Hindlimb muscle (tissue), 1 donor: ENCODE measurements around the gene OR12D2. TPM values are rescaled to one million over a fixed set of nuclear protein-coding genes. Genes with fewer than 3 reads are reported as not detected.
"Not testable (repeated sequence)": the region's sequence is repeated elsewhere in the genome, so short reads cannot be mapped to it uniquely, and the experiment has no call there.

Source experiments
- DNase-seq: peaks from one replicate; pipeline ENCODE4 v3.0.0-alpha.2; 2013
- polyA plus RNA-seq: library from polyadenylated mRNA; unstranded; fragments of 120-200 nt; gene quantifications from one replicate; pipeline ENCODE4 v1.2.1, GENCODE V29; 2013; ENCODE audit not compliant: insufficient read length

Gene OR12D2, protein sequence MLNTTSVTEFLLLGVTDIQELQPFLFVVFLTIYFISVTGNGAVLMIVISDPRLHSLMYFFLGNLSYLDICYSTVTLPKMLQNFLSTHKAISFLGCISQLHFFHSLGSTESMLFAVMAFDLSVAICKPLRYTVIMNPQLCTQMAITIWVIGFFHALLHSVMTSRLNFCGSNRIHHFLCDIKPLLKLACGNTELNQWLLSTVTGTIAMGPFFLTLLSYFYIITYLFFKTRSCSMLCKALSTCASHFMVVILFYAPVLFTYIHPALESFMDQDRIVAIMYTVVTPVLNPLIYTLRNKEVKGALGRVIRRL
- polyA plus RNA-seq = not detected

DNA sequence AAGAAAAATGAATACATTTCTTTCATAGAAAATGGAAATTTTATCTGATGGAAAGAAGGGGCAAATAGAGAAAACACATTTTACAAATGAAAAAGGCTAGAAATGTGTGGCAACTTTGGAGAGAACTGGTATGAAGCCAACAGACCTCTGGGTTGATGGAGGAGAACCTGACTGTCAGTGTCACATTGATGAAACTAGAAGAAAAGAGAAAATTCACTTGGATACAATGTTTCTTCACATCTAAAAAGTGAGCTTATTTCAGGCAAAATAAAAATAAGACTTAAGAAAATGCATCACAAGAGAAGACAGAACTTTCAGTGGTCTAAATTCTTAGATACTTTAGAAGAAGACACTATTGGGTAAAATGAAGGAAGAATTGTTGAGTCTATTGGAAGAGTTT lies at the start of gene OR12D2:
OR12D2 (plus strand) TSS at position 301 of the 400 bp plus-strand sequence. CDS start 1,069 bp downstream, outside the sequence.
- no peak for DNase-seq

DNA sequence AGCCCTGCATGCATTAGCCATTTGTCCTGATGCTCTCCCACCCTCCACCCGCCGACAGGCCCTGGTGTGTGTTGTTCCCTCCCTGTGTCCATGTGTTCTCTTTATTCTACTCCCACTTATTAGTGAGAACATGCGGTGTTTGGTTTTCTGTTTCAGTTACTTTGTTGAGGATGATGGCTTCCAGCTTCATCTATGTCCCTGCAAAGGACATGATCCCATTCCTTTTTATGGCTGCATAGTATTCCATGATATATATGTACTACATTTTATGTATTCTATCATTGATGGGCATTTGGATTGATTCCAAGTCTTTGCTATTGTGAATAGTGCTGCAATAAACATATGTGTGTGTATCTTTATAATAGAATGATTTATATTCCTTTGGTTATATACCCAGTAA lies 46.1 kb upstream of the OR12D2 start:
- not testable (repeated sequence) for DNase-seq

DNA sequence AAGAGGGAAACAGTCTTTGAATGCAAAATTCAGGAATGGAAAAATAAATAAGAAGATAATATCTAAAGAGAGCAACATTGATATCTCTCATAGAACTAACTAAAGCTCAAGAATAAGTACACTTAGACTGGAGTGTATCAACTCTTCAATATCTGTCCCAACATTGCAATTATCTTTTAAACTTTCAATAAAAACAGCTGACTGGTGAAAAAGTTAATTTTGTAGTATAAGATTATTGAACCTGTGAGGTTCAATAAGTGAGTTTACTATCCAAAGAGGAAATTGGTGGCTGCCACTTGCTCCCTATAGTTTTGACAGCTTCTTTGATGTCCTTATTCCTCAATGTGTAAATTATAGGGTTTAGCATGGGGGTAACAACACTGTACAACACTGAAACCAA lies 40.5 kb upstream of the OR12D2 start:
- no peak for DNase-seq

DNA sequence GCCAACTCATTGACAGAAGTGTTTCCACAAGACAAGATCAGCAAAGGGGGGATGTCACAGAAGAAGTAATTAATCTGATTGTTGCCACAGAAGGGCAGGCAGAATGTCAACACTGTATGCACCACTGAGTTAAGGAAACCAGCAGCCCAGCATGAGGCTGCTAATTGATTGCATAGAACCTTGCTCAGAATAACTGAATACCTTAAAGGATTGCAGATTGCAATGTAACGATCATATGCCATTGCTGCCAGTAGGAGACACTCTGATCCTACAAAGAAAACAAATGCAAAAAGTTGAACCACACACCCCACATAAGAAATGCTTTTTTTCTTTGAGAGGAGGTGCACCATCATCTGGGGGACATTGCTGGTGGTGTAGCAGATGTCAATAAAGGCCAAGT lies 39.8 kb upstream of the OR12D2 start:
- no peak for DNase-seq

DNA sequence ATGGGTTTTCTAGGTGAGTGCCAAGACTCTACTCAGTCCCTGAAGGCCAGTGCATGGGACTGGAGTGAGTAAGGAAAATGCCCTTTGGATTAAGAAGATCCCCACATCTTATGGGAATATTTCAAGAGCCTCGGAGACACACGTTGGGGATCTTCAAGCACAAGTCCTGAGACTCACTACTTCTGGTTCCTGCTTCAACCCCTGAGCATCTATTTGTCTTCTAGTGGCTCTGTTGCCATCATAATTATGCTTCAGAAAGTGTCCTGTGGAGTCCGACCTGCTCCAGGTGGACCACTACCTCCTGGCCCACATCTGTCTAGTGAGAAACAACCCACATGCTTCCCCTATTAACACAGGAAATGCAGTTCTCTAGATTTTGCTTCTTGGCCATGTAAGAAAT lies 26.7 kb upstream of the OR12D2 start, which contains the start of gene OR5V1:
OR5V1 (minus strand) TSS at position 101 of the 400 bp plus-strand sequence. CDS start 12,670 bp downstream, outside the sequence.
- no peak for DNase-seq

DNA sequence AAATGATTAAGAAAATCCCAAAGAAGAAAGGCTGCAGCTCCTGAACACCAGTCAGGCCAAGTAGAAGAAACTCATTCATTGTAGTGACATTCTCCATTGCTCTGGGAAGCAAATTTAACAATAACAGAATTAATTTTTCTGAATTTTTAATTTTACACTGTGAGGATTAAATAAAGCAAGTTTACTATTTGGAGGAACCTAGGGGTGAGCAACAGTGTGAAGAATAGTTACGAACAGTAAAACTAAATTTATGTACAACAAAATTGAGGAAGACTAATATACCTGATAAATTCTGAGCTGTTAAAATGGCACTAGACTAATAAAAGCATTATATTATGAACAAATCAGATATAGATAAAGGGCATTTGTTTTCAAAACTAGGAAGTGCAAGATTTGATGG lies 20.2 kb upstream of the OR12D2 start, which contains the start of gene OR12D3:
OR12D3 (minus strand) TSS at position 101 of the 400 bp plus-strand sequence; CDS start at position 97, 4 bp downstream.
- no peak for DNase-seq

DNA sequence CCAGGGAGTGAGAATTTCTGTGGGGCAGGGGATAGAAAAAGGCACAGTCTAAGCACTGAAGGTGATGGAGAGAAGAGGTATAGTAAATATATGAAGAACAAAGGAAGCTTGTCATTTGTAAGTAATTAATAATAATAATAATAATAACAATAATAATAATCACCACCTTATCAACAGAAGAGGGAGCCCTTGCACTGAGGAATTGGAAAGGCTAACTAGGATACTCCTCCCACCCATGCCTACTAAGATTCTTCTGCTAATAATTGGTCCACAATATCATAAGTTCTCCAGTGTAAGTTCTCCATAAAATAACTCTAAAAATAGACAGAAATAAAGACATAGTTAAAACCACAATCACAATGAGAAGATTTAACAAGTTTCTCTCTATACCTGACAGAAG lies 19.4 kb upstream of the OR12D2 start:
- DNase-seq = no peak

DNA sequence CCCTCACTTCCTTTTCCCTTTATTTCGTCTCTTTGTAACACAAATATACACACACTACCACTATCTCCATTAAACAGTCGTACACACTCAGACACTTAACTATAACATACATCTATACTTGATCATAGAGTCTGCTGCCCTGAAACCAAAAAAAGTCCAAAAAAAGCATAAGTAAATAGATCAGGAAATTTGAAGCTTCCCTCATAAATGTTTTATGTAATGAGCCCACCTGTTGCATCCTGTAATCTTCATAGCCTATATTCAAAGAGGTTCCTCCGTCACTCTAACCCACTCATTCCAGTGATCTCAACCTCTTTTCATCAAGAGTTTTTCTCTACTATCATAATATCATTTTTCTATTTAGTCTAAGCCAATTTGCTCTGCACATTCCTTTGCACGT lies 6.9 kb upstream of the OR12D2 start:
- no peak for DNase-seq

DNA sequence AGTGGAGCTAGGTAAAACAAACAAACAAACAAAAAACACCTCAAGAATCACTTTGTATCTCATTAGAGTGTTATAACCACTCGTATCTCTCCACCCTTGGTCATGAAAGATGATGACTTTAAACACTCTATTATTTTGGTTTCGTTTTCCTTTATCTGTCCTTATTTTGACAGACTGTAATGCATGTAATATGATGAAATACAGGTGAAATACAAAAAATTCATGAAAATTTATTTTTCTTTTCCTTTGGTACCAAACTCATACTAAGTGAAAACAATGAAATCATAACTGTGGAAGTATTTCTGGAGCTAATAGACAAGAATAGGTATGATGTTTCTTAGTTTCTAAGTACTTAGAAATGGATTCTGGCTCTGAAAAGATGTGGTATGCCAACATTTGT lies 4.1 kb downstream of the OR12D2 start:
- no peak for DNase-seq

DNA sequence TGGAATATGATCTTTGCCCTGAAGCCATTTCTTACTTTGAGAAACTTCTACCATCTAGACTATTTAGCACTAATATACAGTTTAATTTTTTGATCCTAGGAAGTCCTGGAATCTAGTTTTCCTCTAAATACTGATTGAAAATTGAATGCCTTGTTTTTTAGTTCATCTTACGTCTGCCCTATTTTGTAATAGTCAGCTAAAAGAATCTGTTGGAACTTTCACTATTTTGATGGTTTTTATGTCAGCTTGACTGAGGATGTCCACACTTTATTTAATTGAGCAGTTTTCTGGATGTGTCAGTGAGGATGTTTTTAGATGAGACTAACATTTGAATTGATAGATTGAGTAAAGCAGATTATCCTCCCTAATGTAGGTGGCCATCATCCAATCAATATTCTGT lies 8.4 kb downstream of the OR12D2 start:
- DNase-seq = no peak

DNA sequence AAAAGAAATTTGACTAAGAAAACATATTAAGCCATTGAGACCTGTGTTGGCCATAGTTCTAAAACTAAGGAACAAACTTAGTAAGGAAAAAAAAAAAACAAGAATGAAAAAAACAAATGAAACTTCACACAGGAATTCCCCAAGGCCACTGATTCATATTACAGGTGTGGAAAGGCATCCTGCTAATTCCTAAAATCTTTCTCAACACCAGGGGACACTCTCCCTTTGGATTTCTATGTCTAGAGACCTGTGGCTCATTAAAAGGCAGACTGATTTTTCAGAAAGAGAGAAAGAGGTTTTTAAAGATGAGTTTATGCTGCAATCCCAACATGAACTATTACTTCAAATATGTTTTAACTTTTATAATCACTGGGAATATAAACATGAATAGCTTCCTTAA lies 19.2 kb downstream of the OR12D2 start, which contains the start of gene OR12D1:
OR12D1 (plus strand) TSS at position 341 of the 400 bp plus-strand sequence.
- DNase-seq = no peak

DNA sequence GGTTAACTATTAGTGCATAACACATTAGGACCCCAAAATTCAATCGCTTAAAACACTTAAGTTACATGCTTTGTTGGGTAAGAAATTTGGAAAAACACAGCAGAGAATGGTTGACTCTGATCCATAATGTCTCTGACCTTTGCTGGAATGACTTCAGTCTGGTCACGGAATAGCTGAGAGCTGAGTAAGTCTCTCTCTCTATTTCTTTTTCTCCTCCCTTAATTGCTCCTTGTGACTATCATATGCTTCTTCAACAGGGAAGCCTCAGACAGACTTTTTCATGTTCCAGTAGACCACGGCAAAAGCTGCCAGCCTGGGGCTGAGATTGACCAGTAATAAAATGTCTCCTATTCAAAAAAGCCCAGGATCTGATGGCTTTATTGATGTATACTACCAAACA lies 24.1 kb downstream of the OR12D2 start:
- DNase-seq = no peak

DNA sequence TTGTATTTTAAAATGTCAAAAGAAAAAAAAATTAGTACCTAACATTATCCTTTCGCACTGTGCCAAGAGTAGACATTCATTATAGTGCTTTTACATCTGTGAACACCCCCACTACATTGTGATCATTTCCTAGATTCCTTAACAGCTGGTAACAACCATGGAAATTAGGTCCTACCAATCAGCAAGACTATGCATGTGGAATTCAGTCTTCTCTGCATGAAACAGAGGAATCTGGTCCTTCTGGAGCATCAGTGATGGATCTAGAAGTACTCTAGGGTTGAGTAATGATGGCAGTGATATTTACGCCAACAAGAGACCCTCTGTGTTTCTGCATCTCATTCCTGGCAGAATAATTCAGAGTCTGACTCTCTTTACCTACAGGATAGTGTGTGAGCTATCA lies 28.7 kb downstream of the OR12D2 start:
- DNase-seq = no peak

DNA sequence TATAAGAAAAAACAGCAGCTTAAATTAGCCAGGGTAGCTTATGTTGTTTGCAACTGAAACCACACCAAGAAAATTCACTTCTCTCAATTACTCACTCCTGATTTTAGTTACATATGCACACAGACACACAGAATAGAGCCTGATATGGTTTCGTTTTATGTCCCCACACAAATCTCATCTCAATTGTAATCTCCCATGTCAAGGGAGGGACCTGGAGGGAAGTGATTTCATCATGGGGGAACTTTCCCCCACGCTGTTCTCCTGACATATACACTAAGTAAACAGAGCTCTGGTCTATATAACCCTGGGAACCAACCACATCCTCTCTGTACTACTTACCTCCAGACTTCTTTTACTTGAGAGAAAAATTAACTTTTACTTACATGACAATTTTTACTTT lies 29.1 kb downstream of the OR12D2 start:
- no peak for DNase-seq

DNA sequence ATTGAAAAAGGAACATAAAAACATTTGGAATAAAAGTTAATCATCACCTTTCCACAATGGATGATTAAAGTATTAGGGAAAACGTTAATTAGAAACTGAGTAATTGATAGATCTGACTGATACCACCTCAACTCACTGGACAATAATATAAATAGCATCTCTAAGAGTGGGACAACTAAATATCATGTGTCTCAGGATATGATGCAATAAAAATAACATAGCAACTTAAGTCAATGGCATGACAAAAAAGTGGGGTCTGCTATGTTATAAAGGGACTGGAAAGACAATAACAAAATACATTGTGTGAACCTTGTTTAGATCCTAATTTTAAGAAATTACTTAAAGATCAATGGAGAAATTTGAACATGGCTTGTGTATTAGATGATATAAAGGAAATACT lies 29.6 kb downstream of the OR12D2 start:
- no peak for DNase-seq

DNA sequence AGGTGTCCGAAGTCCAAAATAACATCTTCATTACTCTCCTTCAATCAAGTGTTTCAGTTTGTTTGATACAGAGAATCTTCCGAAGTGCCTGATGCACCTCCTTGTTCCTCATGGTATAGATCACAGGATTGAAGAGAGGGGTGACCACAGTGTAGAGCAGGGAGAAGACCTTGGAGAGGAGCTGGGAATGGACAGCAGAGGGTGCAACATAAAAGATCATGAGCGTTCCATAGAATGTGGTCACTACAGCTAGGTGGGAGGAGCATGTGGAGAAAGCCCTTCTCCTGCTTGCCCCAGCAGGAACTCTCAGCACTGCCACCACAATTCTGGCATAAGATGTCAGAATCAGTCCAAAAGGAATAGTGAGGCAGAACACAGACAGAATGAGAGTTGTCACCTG lies 31.2 kb downstream of the OR12D2 start:
- no peak for DNase-seq

DNA sequence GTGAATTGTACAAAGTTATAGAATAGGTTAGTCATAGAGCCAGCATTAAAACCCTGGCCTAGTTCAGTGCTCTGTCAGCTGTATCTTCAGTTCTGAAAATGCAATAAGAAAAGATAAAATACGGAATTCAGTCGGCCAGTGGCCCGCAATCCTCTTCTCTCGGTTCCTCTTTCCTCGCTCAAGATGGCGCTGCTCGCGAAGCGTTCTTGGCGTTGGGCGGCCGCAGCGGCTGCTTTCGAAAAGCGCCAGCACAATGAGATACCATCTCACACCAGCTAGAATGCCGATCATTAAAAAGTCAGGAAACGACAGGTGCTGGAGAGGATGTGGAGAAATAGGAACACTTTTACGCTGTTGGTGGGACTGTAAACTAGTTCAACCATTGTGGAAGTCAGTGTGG lies 41.3 kb downstream of the OR12D2 start:
- DNase-seq = not testable (repeated sequence)

DNA sequence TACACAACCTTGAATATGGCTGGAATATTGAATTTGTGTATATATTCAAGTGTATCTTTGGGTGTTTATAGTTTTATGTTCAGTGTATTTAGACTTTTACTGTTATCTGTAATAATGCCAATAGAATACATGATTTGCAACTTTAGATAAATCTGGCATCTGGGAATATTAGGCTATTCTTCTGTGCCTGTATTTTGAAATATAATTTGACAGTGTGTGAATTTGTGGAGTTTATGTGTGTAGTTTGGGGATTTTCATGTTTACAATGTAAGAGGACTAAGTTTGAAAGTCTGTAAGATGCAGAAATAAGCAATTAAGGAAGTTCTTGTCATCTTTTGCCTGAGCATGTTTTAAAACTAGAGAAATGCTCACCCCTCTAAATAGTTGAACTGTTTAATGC lies 43.6 kb downstream of the OR12D2 start, which contains the start of gene OR10C1:
OR10C1 (plus strand) TSS at position 301 of the 400 bp plus-strand sequence. CDS start 710 bp downstream, outside the sequence.
- DNase-seq = no peak

DNA sequence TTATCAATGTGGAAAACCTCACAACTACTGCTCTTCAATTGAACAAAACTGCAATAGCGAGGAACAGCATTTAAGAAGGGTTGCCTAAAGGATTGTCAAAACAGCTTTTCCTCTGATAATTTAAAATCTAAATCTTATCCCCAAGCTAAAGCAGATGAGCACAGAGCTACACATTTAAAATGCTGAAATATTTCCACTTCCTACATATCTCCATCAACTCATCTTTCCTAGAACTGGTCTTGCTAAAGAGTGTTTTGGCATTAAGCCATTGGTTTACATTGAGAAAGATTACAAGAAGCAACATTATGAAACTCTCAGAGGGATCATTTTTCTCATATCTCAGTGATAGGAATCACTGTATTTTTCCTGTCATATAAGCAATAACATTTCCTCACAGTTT lies 47.3 kb downstream of the OR12D2 start:
- DNase-seq = no peak

DNA sequence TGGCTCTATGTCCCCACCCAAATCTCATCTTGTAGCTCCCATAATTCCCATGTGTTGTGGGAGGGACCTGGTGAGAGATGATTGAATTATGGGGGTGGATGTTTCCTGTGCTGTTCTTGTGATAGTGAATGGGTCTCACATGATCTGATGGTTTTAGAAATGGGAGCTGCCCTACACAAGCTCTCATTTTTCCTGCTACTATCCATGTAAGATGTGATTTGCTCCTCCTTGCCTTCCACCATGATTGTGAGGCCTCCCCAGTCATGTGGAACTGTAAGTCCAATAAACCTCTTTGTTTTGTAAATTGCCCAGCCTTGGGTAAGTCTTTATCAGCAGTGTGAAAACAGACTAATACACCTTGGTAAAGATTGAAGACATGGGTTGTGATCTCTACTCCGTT lies 48.6 kb downstream of the OR12D2 start:
- not testable (repeated sequence) for DNase-seq
